Left ventricle myocardium inferior (tissue), 1 donor: Measurements from ENCODE around the gene ZXDC. TPM values are rescaled to one million over a fixed set of nuclear protein-coding genes. Genes with fewer than 3 reads are reported as not detected.
A peak's percentile ranks its signal among the peaks of the same experiment; 100 is the strongest.

Experiments
- DNase-seq: peaks from one replicate; pipeline ENCODE4 v3.0.0-alpha.2; 2020
- H3K27ac ChIP-seq: fragments of 200-600 bp; replicated peaks from 2 replicates; pipeline ENCODE4 v1.8.0; 2021
- H3K27me3 ChIP-seq: fragments of 200-600 bp; 2 replicates; pipeline ENCODE4 v1.8.0; 2021; ENCODE audit warnings: low read depth
- H3K36me3 ChIP-seq: fragments of 200-600 bp; 2 replicates; pipeline ENCODE4 v1.8.0; 2021
- H3K4me1 ChIP-seq: fragments of 200-600 bp; 2 replicates; pipeline ENCODE4 v1.8.0; 2021
- H3K4me3 ChIP-seq: fragments of 200-600 bp; 2 replicates; pipeline ENCODE4 v1.8.0; 2021; ENCODE audit warnings: mild to moderate bottlenecking, moderate library complexity
- H3K9me3 ChIP-seq: fragments of 200-600 bp; replicated peaks from 2 replicates; pipeline ENCODE4 v1.8.0; 2021
- intact Hi-C: fragments of 100-400 bp; cut with micrococcal nuclease; formaldehyde crosslinking; loops from one replicate; pipeline ENCODE4 v1.11.0; 2022
- total RNA-seq: library from RNA; stranded (reverse); fragmentation: NEBNext Ultra II Directional; extraction: Animal tissue kit (Norgen Biotek cat#: 25700); gene quantifications from one replicate; pipeline ENCODE4 v1.2.1, GENCODE V29; 2021
- TF ChIP-seq, protein P1 (sequence below): fragments of 200-600 bp; IDR thresholded peaks from 2 replicates; pipeline ENCODE4 v1.8.0; 2021; ENCODE audit warnings: antibody characterized with exemption, mild to moderate bottlenecking, borderline replicate concordance
- donor health status: DM: no; HTN: yes; CAD: no; lungs with severe emphysema.

ZXDC gene
- total RNA-seq, 1 donor from 2014 or later: 15.6 TPM

DNA sequence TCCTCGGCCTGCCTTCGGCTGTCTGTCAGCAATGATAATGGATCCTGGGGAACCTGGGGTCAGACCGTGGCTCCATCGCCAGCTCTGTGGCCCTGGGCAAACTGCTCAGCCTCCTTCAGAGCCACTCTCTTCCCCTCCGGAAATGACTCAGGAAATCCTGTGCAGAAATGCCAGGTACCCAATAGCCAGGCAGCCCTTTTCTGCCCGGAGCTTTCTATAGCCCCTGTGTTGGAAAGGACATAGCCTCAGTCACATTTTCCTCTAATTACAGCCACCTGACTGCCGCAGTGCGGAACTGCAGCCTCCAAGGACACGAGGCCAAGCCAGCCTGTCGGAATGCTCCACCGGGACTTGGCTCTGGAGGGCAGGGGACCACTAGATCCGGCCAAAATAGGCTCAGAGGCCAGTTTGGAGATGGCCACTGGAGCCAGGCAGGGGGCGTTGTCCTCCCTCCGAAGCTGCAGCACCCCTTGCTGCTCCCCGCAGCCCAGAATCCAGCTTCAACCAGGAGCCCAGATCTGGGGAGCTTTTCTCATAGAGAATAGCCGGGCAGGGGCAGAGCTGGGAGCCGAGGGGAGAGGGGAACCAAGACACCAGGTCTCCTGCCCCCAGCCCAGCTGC, 11.6 kb upstream of the ZXDC start:
- Histone ChIP-seq H3K9me3 (no peaks in the 10 kb centered on the region), H3K27me3 (no peaks in the 10 kb centered on the region), H3K27ac (peak overlapping the region; percentile 42), H3K4me1 (peaks cover 9% of the 10 kb centered on the region), H3K4me3 (no peak overlapping the region), H3K36me3 (no peaks in the 10 kb centered on the region)
- intact Hi-C loops: no loop called here
- DNase-seq: no peak
- TF ChIP-seq, protein P1, sequence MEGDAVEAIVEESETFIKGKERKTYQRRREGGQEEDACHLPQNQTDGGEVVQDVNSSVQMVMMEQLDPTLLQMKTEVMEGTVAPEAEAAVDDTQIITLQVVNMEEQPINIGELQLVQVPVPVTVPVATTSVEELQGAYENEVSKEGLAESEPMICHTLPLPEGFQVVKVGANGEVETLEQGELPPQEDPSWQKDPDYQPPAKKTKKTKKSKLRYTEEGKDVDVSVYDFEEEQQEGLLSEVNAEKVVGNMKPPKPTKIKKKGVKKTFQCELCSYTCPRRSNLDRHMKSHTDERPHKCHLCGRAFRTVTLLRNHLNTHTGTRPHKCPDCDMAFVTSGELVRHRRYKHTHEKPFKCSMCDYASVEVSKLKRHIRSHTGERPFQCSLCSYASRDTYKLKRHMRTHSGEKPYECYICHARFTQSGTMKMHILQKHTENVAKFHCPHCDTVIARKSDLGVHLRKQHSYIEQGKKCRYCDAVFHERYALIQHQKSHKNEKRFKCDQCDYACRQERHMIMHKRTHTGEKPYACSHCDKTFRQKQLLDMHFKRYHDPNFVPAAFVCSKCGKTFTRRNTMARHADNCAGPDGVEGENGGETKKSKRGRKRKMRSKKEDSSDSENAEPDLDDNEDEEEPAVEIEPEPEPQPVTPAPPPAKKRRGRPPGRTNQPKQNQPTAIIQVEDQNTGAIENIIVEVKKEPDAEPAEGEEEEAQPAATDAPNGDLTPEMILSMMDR: peak; percentile 52

DNA sequence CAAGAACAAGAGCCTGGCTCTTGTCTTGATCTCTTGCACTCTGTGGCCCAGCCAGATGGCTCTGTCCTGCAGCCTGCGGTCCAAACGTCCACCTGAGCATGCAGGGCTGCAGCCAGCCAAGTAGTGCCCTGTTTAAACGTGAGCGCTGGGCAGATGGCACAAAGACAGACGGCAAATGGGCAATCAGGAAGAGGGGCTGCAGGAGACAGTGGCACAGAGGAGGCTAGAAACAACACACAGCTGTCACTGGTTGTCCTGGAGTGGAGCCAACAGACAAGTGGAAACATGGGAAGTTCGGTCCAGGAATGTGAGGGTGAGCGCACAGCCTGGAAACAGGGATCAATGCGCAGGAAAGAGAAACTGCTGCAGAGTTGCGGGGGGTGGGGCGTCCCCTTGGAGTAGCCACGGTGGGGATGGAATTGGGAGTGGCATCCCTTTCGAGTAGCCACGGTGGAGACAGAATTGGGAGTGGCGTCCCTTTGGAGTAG, 10.7 kb upstream of the ZXDC start:
- H3K27me3 ChIP-seq: no peaks in the 10 kb centered on the region
- no peak overlapping the region for H3K27ac ChIP-seq
- peaks cover 9% of the 10 kb centered on the region for H3K4me1 ChIP-seq
- H3K9me3 ChIP-seq: no peaks in the 10 kb centered on the region
- no peak for DNase-seq
- TF ChIP-seq, protein P1: no peak
- intact Hi-C loops: no loop called here
- no peak overlapping the region for H3K4me3 ChIP-seq
- H3K36me3 ChIP-seq: no peaks in the 10 kb centered on the region

DNA sequence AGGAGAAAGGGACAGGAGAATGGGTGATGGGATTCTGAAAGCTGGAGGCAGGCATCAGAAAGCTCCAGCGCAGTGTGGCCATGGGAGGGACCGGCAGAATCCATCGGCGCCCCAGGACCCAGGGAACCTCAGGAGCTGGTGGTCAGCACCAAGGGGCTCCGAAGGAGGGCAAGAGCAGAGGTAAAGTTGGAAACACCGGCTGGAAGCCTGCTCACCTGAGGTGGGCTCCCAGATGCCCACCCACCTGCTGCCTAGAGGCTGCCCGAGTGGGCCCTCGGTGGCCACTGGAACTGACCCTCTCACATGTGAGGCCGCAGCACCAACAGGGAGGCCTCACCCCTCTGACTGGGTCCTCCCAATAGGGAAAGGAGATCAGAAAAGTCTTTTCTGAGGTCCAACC, 10.3 kb upstream of the ZXDC start:
- Histone ChIP-seq H3K4me1 (peaks cover 9% of the 10 kb centered on the region), H3K9me3 (no peaks in the 10 kb centered on the region), H3K27ac (no peak overlapping the region), H3K27me3 (no peaks in the 10 kb centered on the region), H3K4me3 (no peak overlapping the region), H3K36me3 (no peaks in the 10 kb centered on the region)
- TF ChIP-seq, protein P1: no peak
- intact Hi-C loops: no loop called here
- DNase-seq: no peak

DNA sequence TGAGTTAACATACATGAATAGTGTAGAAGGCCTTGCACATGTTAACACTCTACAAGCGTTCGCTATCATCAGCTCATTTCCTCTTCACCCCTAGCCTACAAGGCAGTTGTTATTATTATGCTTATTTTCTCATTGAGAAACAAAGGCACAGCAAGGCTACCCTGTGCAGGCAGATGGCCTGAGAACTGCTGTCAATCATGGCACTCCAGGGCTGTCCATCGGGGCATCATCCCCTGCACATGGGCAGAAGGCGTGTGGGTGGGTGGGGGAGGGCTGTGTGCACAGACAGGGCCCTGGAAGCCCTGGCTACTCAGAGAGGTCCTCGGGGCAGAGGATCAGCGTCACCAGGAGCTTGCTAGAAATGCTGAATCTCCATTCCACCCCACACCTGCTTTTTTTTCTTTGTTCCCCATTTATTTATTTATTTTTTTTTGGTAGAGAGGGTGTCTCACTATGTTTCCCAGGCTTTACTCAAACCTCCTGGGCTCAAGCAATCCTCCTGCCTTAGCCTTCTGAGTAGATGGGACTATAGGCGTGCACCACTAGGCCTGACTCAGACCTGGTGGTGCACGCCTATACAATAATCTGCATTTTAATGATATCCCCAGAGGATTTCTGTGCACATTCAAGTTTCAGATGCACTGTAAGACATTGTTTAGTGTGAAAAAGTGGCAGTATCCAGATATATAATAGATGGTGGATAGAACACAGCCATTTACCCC, 9.6 kb upstream of the ZXDC start:
- H3K27me3 ChIP-seq: no peaks in the 10 kb centered on the region
- no peak overlapping the region for H3K27ac ChIP-seq
- no peak for DNase-seq
- H3K4me3 ChIP-seq: no peak overlapping the region
- TF ChIP-seq, protein P1: no peak
- intact Hi-C loops: no loop called here
- no peaks in the 10 kb centered on the region for H3K9me3 ChIP-seq
- H3K4me1 ChIP-seq: peaks cover 9% of the 10 kb centered on the region
- no peaks in the 10 kb centered on the region for H3K36me3 ChIP-seq

DNA sequence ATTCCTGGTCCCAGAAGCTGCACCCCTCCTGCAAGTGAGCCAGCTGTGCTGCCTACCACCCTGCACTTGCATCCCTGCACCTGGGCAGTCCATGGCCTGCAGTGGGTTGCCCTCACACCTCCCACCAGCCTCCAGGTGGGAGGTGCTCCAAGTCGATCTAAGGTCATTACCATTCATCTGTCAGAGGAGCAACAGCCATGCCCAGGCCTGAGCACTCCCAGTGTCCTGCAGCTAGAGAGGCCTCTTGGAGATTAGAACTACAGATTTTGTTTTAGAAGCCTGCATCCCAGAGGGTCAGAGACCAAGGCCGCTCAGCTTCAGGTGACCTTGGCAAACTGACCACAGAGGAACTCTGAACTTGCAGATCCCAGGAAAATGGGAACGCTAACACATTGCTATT, 9.0 kb upstream of the ZXDC start:
- TF ChIP-seq, protein P1: no peak
- no peak overlapping the region for H3K4me3 ChIP-seq
- no peak overlapping the region for H3K27ac ChIP-seq
- intact Hi-C loops: no loop called here
- H3K36me3 ChIP-seq: no peaks in the 10 kb centered on the region
- peaks cover 9% of the 10 kb centered on the region for H3K4me1 ChIP-seq
- H3K9me3 ChIP-seq: no peaks in the 10 kb centered on the region
- no peak for DNase-seq
- H3K27me3 ChIP-seq: no peaks in the 10 kb centered on the region
